K562 (cell line): ENCODE data around the gene WDR13. TPM values are rescaled to one million over a fixed set of nuclear protein-coding genes. Genes with fewer than 3 reads are reported as not detected.

Experiments
- BMI1 ChIP-seq: fragments of 150-350 bp; IDR thresholded peaks from 2 replicates; pipeline ENCODE4 v1.6.1; 2014; ENCODE audit warnings: low read length
- BRF2 ChIP-seq: IDR thresholded peaks from 3 replicates; pipeline ENCODE4 v1.6.1; 2011; ENCODE audit warnings: borderline replicate concordance, mild to moderate bottlenecking; ENCODE audit not compliant: insufficient read length, insufficient read depth
- ETV5 ChIP-seq: sonication (generic); formaldehyde crosslinking; IDR thresholded peaks from 2 replicates; pipeline ENCODE4 v1.4.0; 2020; ENCODE audit warnings: low read depth, mild to moderate bottlenecking, missing genetic modification reagents
- HDAC8 ChIP-seq: fragments of 450-650 bp; IDR thresholded peaks from 2 replicates; pipeline ENCODE4 v1.6.1; 2016; ENCODE audit warnings: mild to moderate bottlenecking, missing genetic modification characterization, moderate library complexity, missing compliant biosample characterization
- MXD1 ChIP-seq: fragments of 250-450 bp; sonication (Bioruptor Pico); IDR thresholded peaks from 2 replicates; pipeline ENCODE4 v1.8.0; 2021; ENCODE audit warnings: borderline replicate concordance, mild to moderate bottlenecking, moderate library complexity; ENCODE audit not compliant: poor library complexity, severe bottlenecking
- PHF8 ChIP-seq: fragments of 200-600 bp; sonication (generic); IDR thresholded peaks from 2 replicates; pipeline ENCODE4 v1.6.1; 2012; ENCODE audit warnings: mixed run types, mild to moderate bottlenecking, inconsistent platforms, low read length, moderate library complexity, borderline replicate concordance
- POLR2G ChIP-seq: fragments of 200-400 bp; formaldehyde crosslinking; IDR thresholded peaks from 2 replicates; pipeline ENCODE4 v1.6.1; 2017; ENCODE audit warnings: low read depth, mild to moderate bottlenecking, antibody characterized with exemption, low read length, moderate library complexity
- POU5F1 ChIP-seq: fragments of 150-350 bp; IDR thresholded peaks from 2 replicates; pipeline ENCODE4 v1.6.1; 2014; ENCODE audit warnings: borderline replicate concordance, low read length, low read depth, mild to moderate bottlenecking; ENCODE audit not compliant: partially characterized antibody
- SREBF1 ChIP-seq: fragments of 150-350 bp; IDR thresholded peaks from 2 replicates; pipeline ENCODE4 v1.6.1; 2014; ENCODE audit warnings: antibody characterized with exemption, low read depth, low read length, borderline replicate concordance
- TAF7 ChIP-seq: fragments of 450-650 bp; IDR thresholded peaks from 2 replicates; pipeline ENCODE4 v1.6.1; 2016; ENCODE audit warnings: missing genetic modification characterization, missing compliant biosample characterization
- TEAD2 ChIP-seq: fragments of 450-650 bp; IDR thresholded peaks from 2 replicates; pipeline ENCODE4 v1.6.1; 2016; ENCODE audit warnings: missing genetic modification characterization, control low read depth, missing compliant biosample characterization
- TSHZ1 ChIP-seq: fragments of 250-450 bp; sonication (Bioruptor Pico); IDR thresholded peaks from 2 replicates; pipeline ENCODE4 v1.4.0; 2020; ENCODE audit warnings: mild to moderate bottlenecking, moderate library complexity
- XRCC4 ChIP-seq: IDR thresholded peaks from one replicate; pipeline ENCODE4 v1.6.1; 2011; ENCODE audit not compliant: insufficient read depth, insufficient read length; ENCODE audit errors: extremely low read depth
- ZNF143 ChIP-seq: sonication (generic); formaldehyde crosslinking; IDR thresholded peaks from 2 replicates; pipeline ENCODE4 v1.9.0; 2022; ENCODE audit warnings: mild to moderate bottlenecking, missing genetic modification reagents
- ZNF3 ChIP-seq: fragments of 250-450 bp; sonication (Bioruptor Pico); IDR thresholded peaks from 2 replicates; pipeline ENCODE4 v1.5.0; 2021; ENCODE audit warnings: mild to moderate bottlenecking, moderate library complexity
- ZNF347 ChIP-seq: fragments of 450-650 bp; formaldehyde crosslinking; IDR thresholded peaks from 2 replicates; pipeline ENCODE4 v1.4.0; 2020; ENCODE audit warnings: low read depth, mild to moderate bottlenecking, moderate library complexity
- ZNF518B ChIP-seq: fragments of 250-450 bp; sonication (Bioruptor Pico); IDR thresholded peaks from 2 replicates; pipeline ENCODE4 v1.5.0; 2021; ENCODE audit warnings: mild to moderate bottlenecking, moderate library complexity
- ZNF583 ChIP-seq: fragments of 250-450 bp; sonication (Bioruptor Pico); IDR thresholded peaks from 2 replicates; pipeline ENCODE4 v1.4.0; 2020
- ZNF695 ChIP-seq: fragments of 450-650 bp; formaldehyde crosslinking; IDR thresholded peaks from 2 replicates; pipeline ENCODE4 v1.4.0; 2020; ENCODE audit warnings: mild to moderate bottlenecking, moderate library complexity
- polyA plus RNA-seq, 8 experiments: library from polyadenylated mRNA; depleted of rRNA in 4 of 8; stranded (reverse) in 5 of 8; unstranded in 3 of 8; fragments of >200 nt; fragmentation: Nextera tagmentation in 2 of 8; fragmentation: Illumina TruSeq in 1 of 8; extraction: Ambion mirVana in 2 of 8; extraction: Trizol in 1 of 8; gene quantifications; 2 replicates each; pipeline versions ENCODE4 v1.2.1 to v1.2.3, GENCODE V29; 2011 to 2014; ENCODE audit warnings: inconsistent platforms in 1 of 8, missing spikeins in 1 of 8
- total RNA-seq, 7 experiments: library from RNA; depleted of rRNA in 6 of 7; stranded (reverse); fragments of >200 nt in 6 of 7; fragmentation: Illumina TruSeq in 2 of 7; extraction: Trizol in 2 of 7; gene quantifications; 2 replicates each; pipeline versions ENCODE4 v1.2.1 to v1.2.3, GENCODE V29; 2011 to 2021; ENCODE audit warnings: low replicate concordance in 1 of 7

Gene WDR13
- total and polyA plus RNA-seq, 9 of the 15 experiments (the other 6 are each of a cell fraction or from before 2014, with no cell fraction given), result 7.4 to 70.5 (median 31.4) TPM

- TF ChIP-seq HDAC8 (tag) (no peak), PHF8 (no peak), TEAD2 (tag) (no peak), ETV5 (CRISPR knock-in tag) (no peak), TAF7 (tag) (no peak), BRF2 (no peak), ZNF518B (CRISPR knock-in tag) (no peak), SREBF1 (no peak), ZNF583 (CRISPR knock-in tag) (no peak), XRCC4 (no peak), MXD1 (CRISPR knock-in tag) (no peak), BMI1 (no peak), TSHZ1 (CRISPR knock-in tag) (no peak), POLR2G (no peak), ZNF143 (CRISPR knock-in tag) (no peak), ZNF347 (CRISPR knock-in tag) (no peak), ZNF3 (no peak), POU5F1 (no peak), ZNF695 (CRISPR knock-in tag) (no peak)
Observed at GRCh38 chrX:48631376-48632090, 34.2 kb downstream of the WDR13 start (continued).
